Neural crest cell (in vitro differentiated cells): ENCODE data around the gene GCDH. TPM values are rescaled to one million over a fixed set of nuclear protein-coding genes. Genes with fewer than 3 reads are reported as not detected.

ENCODE experiments used
- DNase-seq: peaks from one replicate; pipeline ENCODE4 v3.0.0; 2021; ENCODE audit warnings: low read depth, mixed read lengths, low spot score
- H3K27ac Mint-ChIP-seq: one replicate; pipeline ENCODE4 v1.8.0; 2021; ENCODE audit warnings: mild to moderate bottlenecking, mixed read lengths; ENCODE audit not compliant: unreplicated experiment
- H3K27me3 Mint-ChIP-seq: 2 replicates; pipeline ENCODE4 v1.8.0; 2021; ENCODE audit warnings: low read depth, mild to moderate bottlenecking, mixed read lengths
- H3K36me3 Mint-ChIP-seq: 2 replicates; pipeline ENCODE4 v1.8.0; 2021; ENCODE audit warnings: low read depth, mild to moderate bottlenecking, mixed read lengths
- H3K4me1 Mint-ChIP-seq: 2 replicates; pipeline ENCODE4 v1.8.0; 2021; ENCODE audit warnings: mixed read lengths
- H3K4me3 Mint-ChIP-seq: one replicate; pipeline ENCODE4 v1.8.0; 2021; ENCODE audit warnings: mild to moderate bottlenecking, mixed read lengths
- H3K9me3 Mint-ChIP-seq: 2 replicates; pipeline ENCODE4 v1.8.0; 2021; ENCODE audit warnings: mixed read lengths
- total RNA-seq: library from RNA; stranded (reverse); gene quantifications from 2 replicates; pipeline ENCODE4 v1.2.1, GENCODE V29; 2021
- TF ChIP-seq, protein P1 (sequence below): fragments of 200-600 bp; sonication (generic); conservative IDR thresholded peaks from 2 replicates; pipeline ENCODE4 v1.5.0; 2021; ENCODE audit warnings: antibody characterized with exemption, mild to moderate bottlenecking

The GCDH gene
- total RNA-seq, 1 donor from 2014 or later: 46.7 TPM

DNA sequence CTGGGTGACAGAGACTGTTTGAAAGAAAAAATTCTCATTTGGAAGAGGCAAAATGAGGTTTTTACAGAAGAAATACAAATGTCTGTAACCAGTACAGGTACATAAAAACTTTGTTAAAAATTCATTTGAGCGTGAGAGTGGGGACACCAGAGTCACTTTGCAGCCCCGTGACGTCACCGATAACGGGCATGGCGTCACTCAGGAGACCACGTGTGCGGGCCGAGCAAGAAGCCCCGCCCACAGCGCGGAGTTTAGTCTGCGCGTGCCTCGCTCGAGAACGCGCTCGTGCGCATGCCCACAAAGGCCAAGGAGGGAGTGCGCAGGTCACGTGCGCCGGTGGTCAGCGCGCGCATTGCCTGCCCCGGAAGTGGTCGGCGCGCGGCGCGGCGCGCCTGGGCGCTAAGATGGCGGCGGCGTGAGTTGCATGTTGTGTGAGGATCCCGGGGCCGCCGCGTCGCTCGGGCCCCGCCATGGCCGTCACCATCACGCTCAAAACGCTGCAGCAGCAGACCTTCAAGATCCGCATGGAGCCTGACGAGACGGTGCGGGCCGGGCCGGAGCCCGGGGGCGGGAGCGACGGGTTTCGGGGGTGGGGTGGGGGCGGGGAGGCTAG is 54.6 kb downstream of the GCDH start, which contains the start of gene RAD23A:
Gene RAD23A (plus strand): TSS at position 384 of the 613 bp plus-strand sequence. CDS start 87 bp downstream, at position 471.
- TF ChIP-seq, protein P1, sequence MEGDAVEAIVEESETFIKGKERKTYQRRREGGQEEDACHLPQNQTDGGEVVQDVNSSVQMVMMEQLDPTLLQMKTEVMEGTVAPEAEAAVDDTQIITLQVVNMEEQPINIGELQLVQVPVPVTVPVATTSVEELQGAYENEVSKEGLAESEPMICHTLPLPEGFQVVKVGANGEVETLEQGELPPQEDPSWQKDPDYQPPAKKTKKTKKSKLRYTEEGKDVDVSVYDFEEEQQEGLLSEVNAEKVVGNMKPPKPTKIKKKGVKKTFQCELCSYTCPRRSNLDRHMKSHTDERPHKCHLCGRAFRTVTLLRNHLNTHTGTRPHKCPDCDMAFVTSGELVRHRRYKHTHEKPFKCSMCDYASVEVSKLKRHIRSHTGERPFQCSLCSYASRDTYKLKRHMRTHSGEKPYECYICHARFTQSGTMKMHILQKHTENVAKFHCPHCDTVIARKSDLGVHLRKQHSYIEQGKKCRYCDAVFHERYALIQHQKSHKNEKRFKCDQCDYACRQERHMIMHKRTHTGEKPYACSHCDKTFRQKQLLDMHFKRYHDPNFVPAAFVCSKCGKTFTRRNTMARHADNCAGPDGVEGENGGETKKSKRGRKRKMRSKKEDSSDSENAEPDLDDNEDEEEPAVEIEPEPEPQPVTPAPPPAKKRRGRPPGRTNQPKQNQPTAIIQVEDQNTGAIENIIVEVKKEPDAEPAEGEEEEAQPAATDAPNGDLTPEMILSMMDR: no peak
- Mint-ChIP-seq H3K27ac (peak within 1 kb of the TSS; percentile 98), H3K4me3 (peak within 1 kb of the TSS; percentile 95), H3K27me3 (peaks cover 12% of the 10 kb centered on the region), H3K4me1 (peaks cover 33% of the 10 kb centered on the region), H3K9me3 (no peaks in the 10 kb centered on the region), H3K36me3 (peaks cover 25% of the 10 kb centered on the region)
- DNase-seq: peak; percentile 99

DNA sequence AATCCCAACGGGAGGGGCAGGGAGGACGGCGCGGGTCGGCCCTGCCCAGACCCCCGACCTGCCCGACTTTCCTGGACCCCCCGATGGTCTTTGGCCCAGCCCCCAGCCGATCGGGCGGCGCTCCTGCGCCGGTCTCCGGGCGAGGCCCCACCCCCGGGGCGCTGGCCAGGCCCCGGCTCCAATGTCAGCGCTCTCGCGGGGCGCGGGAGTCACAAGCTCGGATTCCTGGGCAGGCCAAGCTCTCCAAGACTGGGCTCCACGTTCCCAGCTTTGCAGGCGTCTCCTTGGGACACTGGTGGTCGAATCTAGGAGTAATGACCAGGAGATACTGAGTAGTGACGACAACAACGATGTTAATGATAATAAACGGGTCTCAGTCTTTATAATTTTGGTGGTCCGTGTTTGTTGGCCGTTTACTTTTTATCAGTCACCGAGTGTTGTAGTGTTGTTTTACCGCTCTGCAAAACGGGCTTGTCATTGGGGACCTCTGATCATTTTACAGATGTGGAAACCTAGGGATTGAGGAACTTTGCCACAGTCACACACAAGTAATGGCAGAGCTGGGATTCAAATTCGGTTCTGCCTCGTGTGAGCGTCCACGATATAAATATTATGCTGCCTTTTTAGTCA is 55.2 kb downstream of the GCDH start:
- peak overlapping the region; percentile 92 for H3K27ac Mint-ChIP-seq
- peaks cover 12% of the 10 kb centered on the region for H3K27me3 Mint-ChIP-seq
- TF ChIP-seq, protein P1: no peak
- DNase-seq: peak; percentile 58
- H3K9me3 Mint-ChIP-seq: no peaks in the 10 kb centered on the region
- H3K36me3 Mint-ChIP-seq: peaks cover 21% of the 10 kb centered on the region
- H3K4me3 Mint-ChIP-seq: peak overlapping the region; percentile 95
- H3K4me1 Mint-ChIP-seq: peaks cover 30% of the 10 kb centered on the region

DNA sequence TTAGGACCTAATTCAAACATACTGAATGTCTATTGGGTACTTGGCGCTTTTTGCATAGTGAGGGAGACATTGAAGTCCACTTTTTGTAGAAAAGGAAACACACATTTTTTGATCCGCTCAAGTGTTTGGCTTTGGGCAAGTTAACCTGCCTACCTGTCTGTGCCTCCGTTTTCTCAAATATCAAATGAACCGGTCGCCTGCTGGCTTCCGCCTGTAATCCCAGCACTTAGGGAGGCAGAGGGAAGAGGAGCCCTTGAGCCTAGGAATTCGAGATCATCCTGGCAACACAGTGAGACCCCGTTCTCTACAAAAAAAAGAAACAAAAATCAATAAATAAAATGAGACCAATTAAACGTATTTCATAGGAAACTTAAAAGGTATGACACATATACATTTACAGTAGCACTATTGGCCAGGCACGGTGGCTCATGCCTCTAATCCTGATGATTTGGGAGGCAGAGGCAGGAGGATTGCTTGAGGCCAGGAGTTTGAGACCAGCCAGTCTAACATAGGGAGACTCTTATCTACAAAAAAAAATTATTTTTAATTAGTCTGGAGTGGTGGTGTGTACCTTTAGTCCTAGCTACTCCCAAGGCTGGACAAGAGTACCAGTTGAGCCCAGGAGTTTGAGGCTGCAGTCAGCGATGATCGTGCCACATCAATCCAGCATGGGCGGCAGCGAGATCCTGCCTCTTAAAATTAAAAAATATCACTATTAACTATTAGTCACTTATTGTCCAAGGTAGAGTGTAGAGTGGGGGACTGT is 56.0 kb downstream of the GCDH start:
- Mint-ChIP-seq H3K27me3 (peaks cover 12% of the 10 kb centered on the region), H3K36me3 (peaks cover 21% of the 10 kb centered on the region), H3K4me3 (peak overlapping the region; percentile 95), H3K4me1 (peaks cover 30% of the 10 kb centered on the region), H3K9me3 (no peaks in the 10 kb centered on the region), H3K27ac (peak overlapping the region; percentile 92)
- no peak for DNase-seq
- TF ChIP-seq, protein P1: no peak

DNA sequence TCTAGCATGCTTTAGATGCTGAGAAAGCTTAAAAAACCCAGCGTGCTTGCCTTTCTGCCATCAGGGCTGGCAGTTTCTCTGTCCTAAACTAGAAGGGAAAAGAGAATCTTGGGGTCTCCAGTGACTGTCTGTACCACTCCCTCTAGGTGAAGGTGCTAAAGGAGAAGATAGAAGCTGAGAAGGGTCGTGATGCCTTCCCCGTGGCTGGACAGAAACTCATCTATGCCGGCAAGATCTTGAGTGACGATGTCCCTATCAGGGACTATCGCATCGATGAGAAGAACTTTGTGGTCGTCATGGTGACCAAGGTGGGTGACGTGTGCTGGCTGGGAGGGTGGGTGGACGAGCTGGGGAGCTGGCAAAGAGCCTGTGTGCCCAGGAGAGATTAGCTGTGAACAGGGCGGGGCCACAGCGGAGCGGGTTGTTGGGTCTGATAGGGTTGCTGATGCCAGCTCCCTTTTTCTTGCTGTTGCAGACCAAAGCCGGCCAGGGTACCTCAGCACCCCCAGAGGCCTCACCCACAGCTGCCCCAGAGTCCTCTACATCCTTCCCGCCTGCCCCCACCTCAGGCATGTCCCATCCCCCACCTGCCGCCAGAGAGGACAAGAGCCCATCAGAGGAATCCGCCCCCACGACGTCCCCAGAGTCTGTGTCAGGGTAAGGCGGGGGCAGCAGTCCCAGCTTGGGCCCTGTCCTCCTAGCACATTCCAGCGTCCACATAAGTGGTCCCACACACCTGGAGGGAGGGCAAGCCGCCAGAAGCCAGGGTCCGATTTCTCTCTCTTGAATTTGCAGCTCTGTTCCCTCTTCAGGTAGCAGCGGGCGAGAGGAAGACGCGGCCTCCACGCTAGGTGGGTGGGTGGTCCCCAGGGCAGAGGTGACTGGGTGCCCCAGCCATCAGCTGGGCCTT is 57.0 kb downstream of the GCDH start:
- TF ChIP-seq, protein P1: no peak
- peaks cover 21% of the 10 kb centered on the region for H3K36me3 Mint-ChIP-seq
- peak overlapping the region; percentile 63 for H3K27ac Mint-ChIP-seq
- DNase-seq: no peak
- peaks cover 12% of the 10 kb centered on the region for H3K27me3 Mint-ChIP-seq
- peak overlapping the region; percentile 95 for H3K4me3 Mint-ChIP-seq
- H3K9me3 Mint-ChIP-seq: no peaks in the 10 kb centered on the region
- H3K4me1 Mint-ChIP-seq: peaks cover 30% of the 10 kb centered on the region
